PC-3 (cell line): ENCODE data around the gene CATSPERB.

Experiments used
- EZH2 ChIP-seq: fragments of 300-600 bp; sonication (generic); IDR thresholded peaks from one replicate; pipeline ENCODE4 v1.6.1; 2017; ENCODE audit warnings: antibody characterized with exemption, mild to moderate bottlenecking, low read length; ENCODE audit not compliant: unreplicated experiment
- TF ChIP-seq, protein P1 (sequence below): fragments of 300-600 bp; sonication (generic); conservative IDR thresholded peaks from 2 replicates; pipeline ENCODE4 v1.5.1; 2017; ENCODE audit warnings: antibody characterized with exemption, low read depth, mild to moderate bottlenecking, low read length

DNA sequence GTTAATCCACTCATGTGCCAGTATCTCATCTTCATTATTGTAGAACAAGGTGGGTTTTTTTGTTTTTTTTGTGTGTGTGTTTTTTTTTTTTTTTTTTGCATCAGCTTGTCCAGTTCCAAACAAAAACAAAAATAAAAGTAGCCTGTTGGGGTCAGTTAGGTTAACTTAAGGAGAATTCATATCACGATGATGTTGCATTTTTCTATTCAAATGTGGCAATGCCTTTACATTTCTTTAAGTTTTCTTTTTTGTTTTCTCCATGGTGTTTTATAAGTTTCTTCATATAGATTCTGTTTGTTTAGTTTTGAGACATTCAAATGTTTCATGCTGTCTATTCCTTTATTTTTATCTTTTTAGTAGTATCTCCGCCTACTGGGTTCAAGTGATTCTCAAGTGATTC lies 16.2 kb upstream of the CATSPERB start:
- TF ChIP-seq, protein P1, sequence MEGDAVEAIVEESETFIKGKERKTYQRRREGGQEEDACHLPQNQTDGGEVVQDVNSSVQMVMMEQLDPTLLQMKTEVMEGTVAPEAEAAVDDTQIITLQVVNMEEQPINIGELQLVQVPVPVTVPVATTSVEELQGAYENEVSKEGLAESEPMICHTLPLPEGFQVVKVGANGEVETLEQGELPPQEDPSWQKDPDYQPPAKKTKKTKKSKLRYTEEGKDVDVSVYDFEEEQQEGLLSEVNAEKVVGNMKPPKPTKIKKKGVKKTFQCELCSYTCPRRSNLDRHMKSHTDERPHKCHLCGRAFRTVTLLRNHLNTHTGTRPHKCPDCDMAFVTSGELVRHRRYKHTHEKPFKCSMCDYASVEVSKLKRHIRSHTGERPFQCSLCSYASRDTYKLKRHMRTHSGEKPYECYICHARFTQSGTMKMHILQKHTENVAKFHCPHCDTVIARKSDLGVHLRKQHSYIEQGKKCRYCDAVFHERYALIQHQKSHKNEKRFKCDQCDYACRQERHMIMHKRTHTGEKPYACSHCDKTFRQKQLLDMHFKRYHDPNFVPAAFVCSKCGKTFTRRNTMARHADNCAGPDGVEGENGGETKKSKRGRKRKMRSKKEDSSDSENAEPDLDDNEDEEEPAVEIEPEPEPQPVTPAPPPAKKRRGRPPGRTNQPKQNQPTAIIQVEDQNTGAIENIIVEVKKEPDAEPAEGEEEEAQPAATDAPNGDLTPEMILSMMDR: no peak
- no peak for TF ChIP-seq EZH2
